GM12801 (cell line): ENCODE measurements around the gene ARHGEF16.

Experiments
- CTCF ChIP-seq: IDR thresholded peaks from one replicate; pipeline ENCODE4 v1.5.1; 2011; ENCODE audit warnings: control low read depth; ENCODE audit not compliant: insufficient read length; ENCODE audit errors: extremely low read depth

ARHGEF16 gene

DNA sequence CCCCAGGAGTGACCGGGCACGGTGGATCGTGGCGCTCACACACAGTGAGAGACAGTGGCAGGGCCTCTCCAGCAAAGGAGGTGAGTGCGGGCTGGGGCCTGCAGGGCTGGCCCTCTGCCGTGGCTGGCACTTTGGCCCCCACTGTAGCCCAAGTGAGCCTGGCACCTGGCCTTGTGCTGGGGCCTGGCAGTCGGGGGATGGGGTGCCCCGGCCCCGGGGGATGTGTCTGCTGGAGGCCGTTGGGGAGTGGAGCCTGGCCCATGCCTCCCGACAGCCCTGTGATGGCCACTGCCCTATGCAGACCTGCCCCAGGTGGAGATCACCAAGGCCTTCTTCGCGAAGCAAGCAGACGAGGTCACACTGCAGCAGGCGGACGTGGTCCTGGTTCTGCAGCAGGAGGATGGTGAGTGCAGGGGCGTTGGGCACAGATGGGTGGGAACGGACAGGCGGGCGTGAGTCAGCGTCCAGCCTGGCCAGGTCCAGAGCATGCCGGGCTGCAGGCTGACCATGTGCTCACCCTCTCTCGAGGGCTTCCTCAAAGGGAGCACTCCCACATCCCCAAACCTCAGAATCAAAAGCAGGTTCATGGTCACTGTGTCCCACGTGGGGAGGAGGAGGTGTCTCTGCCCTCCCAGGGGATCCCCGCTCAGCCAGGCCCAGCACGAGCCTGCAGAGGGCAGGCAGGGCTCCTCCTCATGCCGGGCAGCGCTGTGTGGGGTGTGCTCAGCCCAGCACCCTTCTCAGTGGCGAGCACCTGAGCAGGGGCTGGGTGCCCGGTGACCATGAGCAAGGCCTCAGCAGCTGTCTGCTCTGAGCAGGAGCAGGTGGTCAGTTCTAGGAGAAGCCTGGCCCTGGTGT, 25.3 kb downstream of the ARHGEF16 start:
- no peak for TF ChIP-seq CTCF

DNA sequence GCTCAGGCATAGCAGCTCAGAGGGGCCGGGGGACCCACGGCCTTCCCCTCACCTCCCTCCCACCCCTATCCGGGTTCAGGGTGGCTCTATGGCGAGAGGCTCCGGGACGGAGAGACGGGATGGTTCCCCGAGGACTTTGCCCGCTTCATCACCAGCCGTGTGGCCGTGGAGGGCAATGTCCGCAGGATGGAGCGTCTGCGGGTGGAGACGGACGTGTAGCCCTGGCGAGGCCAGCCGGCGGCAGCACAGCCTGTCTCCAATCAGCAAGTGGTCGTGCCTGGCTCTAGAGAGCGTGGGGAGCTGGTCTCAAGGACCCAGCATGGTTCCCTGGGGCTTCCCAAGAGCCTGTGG, 25.9 kb downstream of the ARHGEF16 start:
- no peak for TF ChIP-seq CTCF

DNA sequence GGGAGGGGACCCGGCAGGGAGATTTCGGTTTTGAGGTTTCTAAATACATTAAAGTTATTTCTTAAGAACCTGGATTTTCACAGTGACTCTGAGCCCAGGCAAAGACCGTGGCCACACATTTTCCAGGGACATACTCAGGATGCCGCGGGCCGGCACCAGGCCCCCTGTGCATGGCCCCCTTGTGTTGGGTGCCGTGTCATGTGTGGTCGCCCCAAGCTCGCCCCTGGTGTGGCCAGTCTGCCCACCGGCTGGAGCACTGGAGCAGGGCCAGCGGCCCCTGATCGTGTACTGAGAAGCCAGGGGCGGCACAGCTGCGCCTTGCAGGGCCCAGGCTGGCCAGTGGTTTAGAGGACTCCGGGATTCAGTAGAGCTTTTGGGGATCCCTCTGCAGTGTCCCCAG, 26.6 kb downstream of the ARHGEF16 start:
- no peak for TF ChIP-seq CTCF

GRCh38 chr1:3481836-3482375, 27.4 kb downstream of the ARHGEF16 start:
- TF ChIP-seq CTCF = no peak

GRCh38 chr1:3482378-3482849, 27.9 kb downstream of the ARHGEF16 start:
- TF ChIP-seq CTCF = no peak

DNA sequence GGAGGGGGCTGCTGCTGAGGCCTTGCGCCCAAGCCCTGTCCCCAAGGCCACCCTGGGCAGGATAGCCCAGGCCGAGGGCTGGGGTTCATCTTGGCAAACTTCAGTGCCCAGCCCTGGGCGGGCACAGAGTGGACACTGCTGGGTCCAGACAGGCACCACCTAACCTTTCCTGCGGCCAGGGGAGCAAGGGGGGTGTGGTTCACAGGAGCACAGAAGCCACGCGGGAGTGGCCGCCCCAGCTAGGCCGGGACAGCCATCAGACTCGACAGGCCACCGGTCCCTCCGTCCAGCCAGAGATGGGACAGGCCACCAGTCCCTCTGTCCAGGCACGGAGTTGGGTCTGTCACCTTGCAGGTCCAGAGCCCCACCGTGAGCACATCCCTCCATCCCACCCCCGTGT, 28.9 kb downstream of the ARHGEF16 start:
- TF ChIP-seq CTCF = no peak

- TF ChIP-seq CTCF = no peak
These were observed 29.5 kb downstream of the ARHGEF16 start for GRCh38 chr1:3483801-3484444.
